NCI-H82 treated with DMSO at 0.1 percent for 48 hours (cell line): ENCODE data around the gene C2orf42.
A peak's percentile ranks its signal among the peaks of the same experiment; 100 is the strongest.
"Not testable (repeated sequence)": the region's sequence is repeated elsewhere in the genome, so short reads cannot be mapped to it uniquely, and the experiment has no call there.

Experiments
- DNase-seq: peaks from one replicate; lab custom pipeline; 2025; ENCODE audit not compliant: unreplicated experiment; lab: John Stamatoyannopoulos, UW

C2orf42 gene

GRCh38 chr2:70190418-70191243 lies at the start of gene C2orf42:
C2orf42 (minus strand) TSS chr2:70191019; CDS start chr2:70181985, 9,034 bp downstream.
- DNase-seq: peak; percentile 94

GRCh38 chr2:70240599-70240998 lies 49.8 kb upstream of the C2orf42 start:
- no peak for DNase-seq

GRCh38 chr2:70233926-70234325 lies 43.1 kb upstream of the C2orf42 start:
- no peak for DNase-seq

DNA sequence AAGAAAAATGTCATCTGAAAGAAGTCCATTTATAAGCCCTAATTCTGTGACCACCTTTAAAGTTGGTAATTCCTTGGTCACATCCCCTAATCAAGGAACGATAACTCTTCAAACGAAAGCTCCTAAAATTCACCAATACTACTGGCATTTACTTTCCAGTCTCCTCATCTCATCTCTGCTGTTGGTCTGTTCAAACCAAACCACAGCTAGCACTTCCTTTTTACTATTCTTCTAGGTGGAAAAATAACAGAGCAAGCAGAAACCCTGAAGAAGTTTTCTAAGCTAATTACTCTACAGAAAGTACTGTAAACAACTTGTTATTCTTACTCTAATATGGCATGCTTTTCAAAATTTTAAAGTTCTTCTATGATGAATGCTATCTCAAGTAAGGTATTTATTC lies 36.0 kb upstream of the C2orf42 start:
- DNase-seq: no peak

DNA sequence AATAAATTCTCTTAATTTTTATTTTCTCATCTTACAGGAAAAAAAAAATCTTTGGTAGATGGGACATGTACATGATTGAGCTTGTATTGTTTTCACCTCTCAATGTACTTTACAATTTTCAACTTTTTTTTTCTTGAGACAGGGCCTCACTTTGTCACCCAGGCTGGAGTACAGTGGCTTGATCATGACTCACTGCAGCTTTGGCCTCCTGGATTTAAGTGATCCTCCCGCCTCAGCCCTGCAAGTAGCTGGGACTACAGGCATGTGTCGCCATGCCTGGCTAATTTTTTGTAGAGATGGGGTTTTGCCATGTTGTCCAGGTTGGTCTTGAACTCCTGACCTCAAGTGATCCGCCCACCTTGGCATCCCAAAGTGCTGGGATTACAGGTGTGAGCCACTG lies 32.5 kb upstream of the C2orf42 start:
- not testable (repeated sequence) for DNase-seq

- DNase-seq: no peak
These were observed 24.2 kb upstream of the C2orf42 start for GRCh38 chr2:70214953-70215549.

DNA sequence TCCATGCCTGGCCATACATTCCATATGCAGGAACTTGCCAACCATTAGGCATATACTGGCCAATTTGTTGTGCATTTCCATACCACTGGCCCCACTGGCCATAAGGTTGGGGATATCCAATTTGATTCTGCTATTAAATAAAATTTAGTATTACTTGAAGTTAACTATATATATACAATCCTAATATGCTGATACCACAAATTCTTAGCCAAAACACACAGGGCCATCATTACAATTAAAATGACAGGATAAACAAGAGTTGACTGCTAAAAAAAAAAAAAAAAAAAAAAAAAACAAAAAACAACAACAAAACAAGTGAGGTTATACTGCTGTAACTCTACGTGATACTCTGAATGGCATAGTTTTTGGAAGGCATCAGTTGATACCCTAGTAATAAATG lies 23.5 kb upstream of the C2orf42 start:
- no peak for DNase-seq

GRCh38 chr2:70212298-70212932 lies 21.6 kb upstream of the C2orf42 start:
- no peak for DNase-seq

- no peak for DNase-seq
These were observed 20.8 kb upstream of the C2orf42 start for GRCh38 chr2:70211595-70211994.

- no peak for DNase-seq
These were observed 13.6 kb upstream of the C2orf42 start for GRCh38 chr2:70204452-70204851.

- no peak for DNase-seq
These were observed 12.3 kb upstream of the C2orf42 start for GRCh38 chr2:70203086-70203485.

DNA sequence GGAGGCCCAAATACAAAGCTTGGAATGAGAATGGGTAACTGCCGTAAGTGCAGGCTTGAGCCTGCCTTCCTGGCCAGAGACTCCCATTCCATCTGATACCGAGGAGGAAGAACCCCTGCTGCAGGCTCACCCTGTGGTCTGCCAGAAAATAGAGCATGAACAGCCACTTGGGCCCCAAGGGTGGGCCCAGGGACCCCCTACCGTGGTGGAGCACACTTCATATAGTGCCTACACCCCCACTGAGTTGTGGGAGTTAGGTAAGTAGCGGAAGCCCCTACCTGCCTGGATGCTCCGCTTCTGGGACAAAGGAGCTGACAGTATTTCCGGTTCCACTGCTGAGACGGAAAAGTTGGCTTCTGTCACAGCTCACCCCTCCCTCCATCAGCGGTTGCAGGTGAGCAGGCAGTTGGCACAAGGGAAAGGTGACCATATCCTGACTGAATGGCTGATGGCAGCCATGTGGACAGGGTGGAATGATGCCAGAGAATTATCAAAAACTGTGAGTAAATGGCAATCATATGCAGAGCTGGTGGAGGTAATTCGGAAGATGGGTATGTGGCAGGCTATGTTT lies 11.5 kb upstream of the C2orf42 start:
- no peak for DNase-seq

GRCh38 chr2:70201831-70202230 lies 11.0 kb upstream of the C2orf42 start:
- DNase-seq: no peak

DNA sequence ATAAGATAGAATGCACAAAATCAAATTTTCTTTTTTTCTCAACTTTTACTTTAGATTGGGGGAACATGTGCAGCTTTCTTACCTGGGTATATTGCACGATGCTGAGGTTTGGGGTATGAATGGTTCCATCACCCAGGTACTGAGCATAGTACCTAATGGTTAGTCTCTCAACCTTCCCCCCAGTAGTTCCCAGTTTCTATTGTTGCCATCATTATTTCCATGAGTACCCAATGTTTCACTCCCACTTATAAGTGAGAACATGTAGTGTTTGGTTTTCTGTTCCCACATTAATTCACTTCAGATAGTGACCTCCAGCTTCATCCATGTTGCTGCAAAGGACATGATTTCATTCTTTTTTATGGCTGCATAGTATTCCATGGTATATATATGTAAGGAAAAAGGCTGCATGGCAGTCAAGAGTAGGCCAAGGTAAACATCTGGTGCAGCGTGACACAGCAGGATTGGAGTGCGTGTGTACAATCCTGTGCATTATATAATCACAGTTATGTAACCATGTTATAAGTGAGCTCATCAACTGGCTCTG lies 10.5 kb upstream of the C2orf42 start:
- no peak for DNase-seq

GRCh38 chr2:70199320-70199864 lies 8.6 kb upstream of the C2orf42 start:
- DNase-seq: peak; percentile 24

GRCh38 chr2:70192516-70192915 lies 1.7 kb upstream of the C2orf42 start:
- no peak for DNase-seq

DNA sequence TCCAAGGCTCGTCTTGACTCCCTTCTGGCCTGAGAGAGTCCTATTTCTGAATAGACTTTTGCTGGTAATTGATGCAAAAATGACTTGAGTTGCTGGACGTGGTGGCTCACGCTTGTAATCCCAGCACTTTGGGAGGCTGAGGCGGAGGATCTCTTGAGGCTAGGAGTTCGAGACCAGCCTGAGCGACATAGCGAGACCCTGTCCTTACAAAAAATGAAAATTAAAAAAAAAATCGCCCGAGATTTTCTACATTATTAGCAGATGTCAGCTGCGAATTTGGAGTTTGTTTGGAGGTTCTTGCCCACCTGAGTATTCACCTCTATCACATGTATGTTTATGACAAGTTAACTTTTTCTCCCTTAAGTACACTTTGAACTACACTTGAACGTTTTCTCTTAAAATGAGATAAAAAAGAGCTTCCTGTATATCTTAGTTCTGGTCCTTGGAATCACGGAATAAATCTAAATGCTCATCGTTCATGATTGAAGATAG lies 471 bp upstream of the C2orf42 start:
- no peak for DNase-seq

GRCh38 chr2:70188460-70188859 lies 2.4 kb downstream of the C2orf42 start:
- no peak for DNase-seq

DNA sequence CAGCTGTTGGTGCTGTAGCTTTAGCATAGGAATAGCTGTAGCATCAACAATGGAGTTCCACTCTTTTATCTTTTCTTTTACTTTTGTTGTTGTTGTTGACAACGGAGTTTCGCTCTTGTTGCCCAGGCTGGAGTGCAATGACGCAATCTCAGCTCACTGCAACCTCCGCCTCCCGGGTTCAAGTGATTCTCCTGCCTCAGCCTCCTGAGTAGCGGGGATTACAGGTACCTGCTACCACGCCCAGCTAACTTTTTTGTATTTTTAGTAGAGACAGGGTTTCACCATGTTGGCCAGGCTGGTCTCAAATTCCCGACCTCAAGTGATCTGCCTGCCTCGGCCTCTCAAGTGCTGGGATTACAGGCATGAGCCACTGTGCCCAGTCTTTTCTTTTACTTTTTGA lies 3.6 kb downstream of the C2orf42 start:
- DNase-seq: not testable (repeated sequence)

DNA sequence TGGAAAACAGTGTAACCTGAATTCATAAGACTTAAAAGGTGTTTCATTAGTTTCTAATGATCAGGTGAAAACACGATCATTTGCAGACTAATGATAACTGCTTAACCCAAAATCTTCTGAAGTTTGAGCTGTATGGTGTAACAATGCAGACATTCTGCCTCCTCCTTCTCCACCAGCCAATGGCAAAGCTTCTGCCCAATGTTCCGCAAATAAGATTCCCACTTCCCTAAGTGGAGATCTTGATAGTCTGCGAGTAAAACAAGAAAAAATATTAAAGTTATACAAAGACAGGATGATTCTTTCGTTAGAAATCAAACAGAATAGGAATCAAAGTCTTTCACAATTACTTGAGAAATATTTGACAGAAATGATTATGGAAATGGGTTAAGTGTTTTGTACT lies 8.1 kb downstream of the C2orf42 start:
- DNase-seq: no peak

- DNase-seq: no peak
These were observed 9.4 kb downstream of the C2orf42 start for GRCh38 chr2:70181363-70181956.
